HepG2 (cell line): ENCODE data around the gene GOLT1A. TPM values are rescaled to one million over a fixed set of nuclear protein-coding genes. Genes with fewer than 3 reads are reported as not detected.

ENCODE experiments used
- ATAC-seq: fragments of 200-7000 bp; cut with Tn5 transposase; 3 replicates; pipeline ENCODE4 v1.9.1; 2020; ENCODE audit warnings: mild to moderate bottlenecking, moderate library complexity
- BruUV-seq: library from RNA; stranded (reverse); fragments of 400-500 nt; replicated peaks from 2 replicates; lab custom pipeline; 2021; lab: Mats Ljungman, UMichigan
- CTCF ChIA-PET: fragments of 300-600 bp; formaldehyde crosslinking; extraction: SDS; loops from one replicate; lab custom pipeline; 2021; ENCODE audit warnings: low total read pairs, inconsistent platforms, low intra/inter-chr PET ratio; lab: Yijun Ruan, JAX
- POLR2A ChIA-PET: fragments of 350-600 bp; sonication (Branson Sonifier 250); formaldehyde crosslinking; loops from one replicate; lab custom pipeline; 2020; ENCODE audit warnings: antibody characterized with exemption, inconsistent platforms; lab: Yijun Ruan, JAX
- DNase-seq: peaks from one replicate; pipeline ENCODE4 v3.0.0-alpha.2; 2015; ENCODE audit warnings: low spot score
- FAIRE-seq: peaks from 3 replicates; lab custom pipeline; 2011; peaks lifted over from hg19 to GRCh38; lab: Jason Lieb, UNC
- H2AFZ ChIP-seq: one replicate; pipeline ENCODE4 v1.6.1; 2011; ENCODE audit warnings: low read length, inconsistent platforms
- H3K27ac ChIP-seq: fragments of 300-600 bp; 3 replicates; pipeline ENCODE4 v1.8.0; 2011; ENCODE audit warnings: mixed run types, mild to moderate bottlenecking, mixed read lengths, low read length, inconsistent platforms; ENCODE audit not compliant: insufficient read depth; ENCODE audit errors: extremely low read length
- H3K27me3 ChIP-seq, 2 experiments: fragments of 200-600 bp in 1 of 2; 2 replicates in 1 of 2; 3 replicates in 1 of 2; pipeline versions ENCODE4 v1.6.0 to v1.8.0; 2011; ENCODE audit warnings: low read length in 2 of 2, mild to moderate bottlenecking in 2 of 2, moderate library complexity in 2 of 2, inconsistent platforms in 1 of 2; ENCODE audit not compliant: insufficient read depth in 2 of 2, control insufficient read depth in 1 of 2
- H3K36me3 ChIP-seq, 2 experiments: fragments of 200-600 bp in 1 of 2; replicated peaks in 1 of 2; 2 replicates in 1 of 2; 3 replicates in 1 of 2; pipeline versions ENCODE4 v1.5.1 to v1.8.0; 2011; ENCODE audit warnings: low read length in 2 of 2, inconsistent platforms in 1 of 2; ENCODE audit not compliant: insufficient read depth in 2 of 2, control insufficient read depth in 1 of 2
- H3K4me1 ChIP-seq: 2 replicates; pipeline ENCODE4 v1.5.1; 2012; ENCODE audit warnings: low read length, inconsistent platforms; ENCODE audit not compliant: insufficient read depth
- H3K4me2 ChIP-seq: 2 replicates; pipeline ENCODE4 v1.6.0; 2011; ENCODE audit warnings: low read depth, low read length, inconsistent platforms
- H3K4me3 ChIP-seq, 3 experiments: fragments of 200-600 bp in 1 of 3; sonication (generic), shearing (Covaris generic) in 1 of 3; replicated peaks in 1 of 3; 2 replicates each; pipeline ENCODE4 v1.5.1; 2011 to 2016; ENCODE audit warnings: low read length in 3 of 3, inconsistent platforms in 2 of 3, low read depth in 2 of 3, mild to moderate bottlenecking in 2 of 3, control low read depth in 1 of 3, mixed read lengths in 1 of 3; ENCODE audit not compliant: insufficient read depth in 1 of 3
- H3K79me2 ChIP-seq: one replicate; pipeline ENCODE4 v1.6.1; 2011; ENCODE audit warnings: low read length, inconsistent platforms; ENCODE audit not compliant: insufficient read depth
- H3K9ac ChIP-seq: 2 replicates; pipeline ENCODE4 v1.6.0; 2011; ENCODE audit warnings: mild to moderate bottlenecking, low read depth, low read length, inconsistent platforms; ENCODE audit not compliant: insufficient read depth
- H3K9me3 ChIP-seq: 2 replicates; pipeline ENCODE4 v1.5.1; 2012; ENCODE audit warnings: mild to moderate bottlenecking, low read length
- H4K20me1 ChIP-seq: 2 replicates; pipeline ENCODE4 v1.6.0; 2011; ENCODE audit warnings: inconsistent platforms, mild to moderate bottlenecking, low read length, moderate library complexity; ENCODE audit not compliant: insufficient read depth
- ATF1 ChIP-seq: IDR thresholded peaks from 2 replicates; pipeline ENCODE4 v1.6.1; 2016; ENCODE audit warnings: mild to moderate bottlenecking, control low read depth
- FOXK2 ChIP-seq: fragments of 450-650 bp; IDR thresholded peaks from 2 replicates; pipeline ENCODE4 v1.6.1; 2016
- HNF4A ChIP-seq: sonication (generic); formaldehyde crosslinking; IDR thresholded peaks from 2 replicates; pipeline ENCODE4 v1.4.0; 2020; ENCODE audit warnings: missing genetic modification reagents
- PRPF4 ChIP-seq: fragments of 200-400 bp; formaldehyde crosslinking; IDR thresholded peaks from 2 replicates; pipeline ENCODE4 v1.6.1; 2016; ENCODE audit warnings: low read length, low read depth; ENCODE audit not compliant: poor library complexity, severe bottlenecking
- RFXANK ChIP-seq: IDR thresholded peaks from 2 replicates; pipeline ENCODE4 v1.6.1; 2016
- ZBTB3 ChIP-seq: sonication (generic); formaldehyde crosslinking; IDR thresholded peaks from 2 replicates; pipeline ENCODE4 v1.4.0; 2020; ENCODE audit warnings: low read depth, mild to moderate bottlenecking, moderate library complexity, missing genetic modification reagents, borderline replicate concordance
- ZNF138 ChIP-seq: sonication (generic); formaldehyde crosslinking; IDR thresholded peaks from 2 replicates; pipeline ENCODE4 v1.5.0; 2020; ENCODE audit warnings: mild to moderate bottlenecking, low read depth, missing genetic modification reagents
- ZNF557 ChIP-seq: sonication (generic); formaldehyde crosslinking; IDR thresholded peaks from 2 replicates; pipeline ENCODE4 v1.4.0; 2020; ENCODE audit warnings: missing genetic modification reagents
- ZNF629 ChIP-seq: sonication (generic); formaldehyde crosslinking; conservative IDR thresholded peaks from 2 replicates; pipeline ENCODE4 v1.5.0; 2020; ENCODE audit warnings: missing genetic modification reagents
- WGBS: methylation state at CpG from one replicate; pipeline ENCODE4 v1.1.6; 2017; ENCODE audit warnings: low lambda C conversion rate; 5-methylcytosine and 5-hydroxymethylcytosine counted together
- in situ Hi-C: cut with HindIII; loops from 2 replicates; pipeline ENCODE4 v1.10.0; 2017; ENCODE audit warnings: low pct_unique_long_range_greater_than_20kb; ENCODE audit not compliant: extremely low pct_ligation_motif_present
- intact Hi-C: fragments of 100-400 bp; cut with micrococcal nuclease; formaldehyde crosslinking; loops from one replicate; pipeline ENCODE4 v1.10.0; 2022; ENCODE audit not compliant: unreplicated experiment
- polyA plus RNA-seq, 8 experiments: library from polyadenylated mRNA; depleted of rRNA in 3 of 8; stranded (reverse) in 7 of 8; unstranded in 1 of 8; fragments of >200 nt; fragmentation: Illumina TruSeq in 4 of 8; extraction: Trizol in 4 of 8; gene quantifications; 2 replicates each; pipeline versions ENCODE4 v1.2.1 to v1.2.3, GENCODE V29; 2011 to 2016; ENCODE audit warnings: low read depth in 4 of 8, missing spikeins in 1 of 8, mixed read lengths in 1 of 8; ENCODE audit not compliant: insufficient read depth in 1 of 8
- total RNA-seq, 5 experiments: library from RNA; depleted of rRNA; stranded (reverse); fragments of >200 nt; fragmentation: Illumina TruSeq; extraction: Trizol; gene quantifications; 2 replicates each; pipeline ENCODE4 v1.2.3, GENCODE V29; 2016; ENCODE audit warnings: low read depth in 1 of 5
- TF ChIP-seq, protein P1 (sequence below): sonication (generic); formaldehyde crosslinking; IDR thresholded peaks from 2 replicates; pipeline ENCODE4 v1.4.0; 2020; ENCODE audit warnings: missing genetic modification reagents, mild to moderate bottlenecking, borderline replicate concordance
- TF ChIP-seq, protein P2 (sequence below): sonication (generic); formaldehyde crosslinking; IDR thresholded peaks from 2 replicates; pipeline ENCODE4 v1.5.1; 2020; ENCODE audit warnings: mild to moderate bottlenecking, missing genetic modification reagents, borderline replicate concordance
- TF ChIP-seq, protein P3 (sequence below): IDR thresholded peaks from 2 replicates; pipeline ENCODE4 v1.6.1; 2018; ENCODE audit warnings: missing genetic modification reagents, mild to moderate bottlenecking, missing compliant biosample characterization
- TF ChIP-seq, protein P4 (sequence below): sonication (generic); formaldehyde crosslinking; IDR thresholded peaks from 2 replicates; pipeline ENCODE4 v1.4.0; 2020; ENCODE audit warnings: mild to moderate bottlenecking, low read depth, missing genetic modification reagents
- TF ChIP-seq, protein P5 (sequence below), 2 experiments: fragments of 450-650 bp in 1 of 2; sonication (generic) in 1 of 2; formaldehyde crosslinking; IDR thresholded peaks; 2 replicates each; pipeline versions ENCODE4 v1.5.0 to v1.8.0; 2020 to 2022; ENCODE audit warnings: mild to moderate bottlenecking in 1 of 2, missing genetic modification reagents in 1 of 2

The GOLT1A gene
- total and polyA plus RNA-seq, 2 of the 13 experiments (the other 11 are each of a cell fraction or from before 2014, with no cell fraction given) = 25.8 to 28.0 TPM

DNA sequence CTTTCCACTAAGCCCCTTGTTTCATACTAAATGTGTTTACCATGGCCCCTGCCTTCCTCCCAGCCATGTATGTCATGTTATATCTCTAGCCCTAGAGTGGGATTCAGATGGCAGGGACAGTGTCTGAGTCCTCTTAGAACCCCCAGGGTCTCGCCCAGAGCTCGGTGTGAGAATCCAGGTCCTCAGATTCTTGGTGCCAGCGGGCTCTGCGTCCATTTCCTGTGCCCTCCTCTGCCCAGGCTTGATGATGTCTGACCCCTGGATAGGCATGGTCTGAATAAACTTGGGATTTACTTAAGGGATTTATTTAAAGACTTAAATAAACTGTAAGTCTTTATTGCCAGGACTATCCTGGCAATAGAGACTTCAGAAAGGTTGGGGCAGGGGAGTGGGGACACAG, 11.3 kb downstream of the GOLT1A start (continued):
- TF ChIP-seq, protein P1, sequence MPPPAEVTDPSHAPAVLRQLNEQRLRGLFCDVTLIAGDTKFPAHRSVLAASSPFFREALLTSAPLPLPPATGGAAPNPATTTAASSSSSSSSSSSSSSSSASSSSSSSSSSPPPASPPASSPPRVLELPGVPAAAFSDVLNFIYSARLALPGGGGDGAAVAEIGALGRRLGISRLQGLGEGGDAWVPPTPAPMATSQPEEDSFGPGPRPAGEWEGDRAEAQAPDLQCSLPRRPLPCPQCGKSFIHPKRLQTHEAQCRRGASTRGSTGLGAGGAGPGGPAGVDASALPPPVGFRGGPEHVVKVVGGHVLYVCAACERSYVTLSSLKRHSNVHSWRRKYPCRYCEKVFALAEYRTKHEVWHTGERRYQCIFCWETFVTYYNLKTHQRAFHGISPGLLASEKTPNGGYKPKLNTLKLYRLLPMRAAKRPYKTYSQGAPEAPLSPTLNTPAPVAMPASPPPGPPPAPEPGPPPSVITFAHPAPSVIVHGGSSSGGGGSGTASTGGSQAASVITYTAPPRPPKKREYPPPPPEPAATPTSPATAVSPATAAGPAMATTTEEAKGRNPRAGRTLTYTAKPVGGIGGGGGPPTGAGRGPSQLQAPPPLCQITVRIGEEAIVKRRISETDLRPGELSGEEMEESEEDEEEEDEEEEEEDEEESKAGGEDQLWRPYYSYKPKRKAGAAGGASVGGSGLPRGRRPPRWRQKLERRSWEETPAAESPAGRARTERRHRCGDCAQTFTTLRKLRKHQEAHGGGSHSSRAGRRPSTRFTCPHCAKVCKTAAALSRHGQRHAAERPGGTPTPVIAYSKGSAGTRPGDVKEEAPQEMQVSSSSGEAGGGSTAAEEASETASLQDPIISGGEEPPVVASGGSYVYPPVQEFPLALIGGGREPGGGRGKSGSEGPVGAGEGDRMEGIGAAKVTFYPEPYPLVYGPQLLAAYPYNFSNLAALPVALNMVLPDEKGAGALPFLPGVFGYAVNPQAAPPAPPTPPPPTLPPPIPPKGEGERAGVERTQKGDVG (CRISPR knock-in tag) = no peak
- no peak for TF ChIP-seq ZBTB3

DNA sequence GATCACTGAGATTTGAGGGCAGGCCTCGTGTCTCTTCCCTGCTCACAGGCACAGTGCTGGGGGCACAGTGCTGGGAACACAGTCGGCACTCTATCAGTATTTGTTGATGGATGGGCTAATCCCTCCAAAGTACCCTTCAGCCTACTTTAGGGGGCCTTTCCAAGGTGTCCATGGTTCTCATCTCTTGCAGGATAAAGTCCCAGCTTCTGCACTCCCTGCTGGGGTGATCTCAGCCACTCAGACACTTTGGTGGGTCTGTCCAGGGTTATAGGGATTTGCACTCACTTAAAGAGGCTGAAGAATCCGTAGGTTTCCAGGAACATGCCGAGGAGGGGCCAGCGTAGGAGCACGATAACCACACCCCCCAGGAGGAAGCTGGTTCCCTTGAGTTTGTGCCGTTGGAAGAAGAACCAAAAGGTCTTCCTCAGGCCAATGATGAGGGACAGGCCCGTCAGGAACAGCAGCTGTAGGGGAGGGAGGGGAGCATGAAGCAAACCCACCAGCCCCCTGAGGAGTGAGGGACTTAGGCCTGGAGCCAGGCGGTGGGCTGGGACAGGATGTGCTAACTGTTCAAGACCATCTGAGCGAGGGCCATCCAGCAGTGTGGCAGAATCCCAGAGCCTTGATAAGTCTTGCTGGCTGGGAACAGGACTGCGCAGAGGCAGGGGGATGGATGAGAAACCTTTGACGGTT, 12.3 kb downstream of the GOLT1A start:
- no peak overlapping the region for H3K27ac ChIP-seq
- no peak for DNase-seq
- no peaks in the 10 kb centered on the region; a peak in 2 of 5 replicates for H3K36me3 ChIP-seq
- WGBS = 97% methylated on average over 11 of the region's 12 CpGs
- FAIRE-seq = no peak
- no peaks in the 10 kb centered on the region for H3K4me1 ChIP-seq
- H3K9ac ChIP-seq = no peak overlapping the region
- no peaks in the 10 kb centered on the region for H4K20me1 ChIP-seq
- no peaks in the 10 kb centered on the region for H3K27me3 ChIP-seq
- H3K4me2 ChIP-seq = no peak overlapping the region
- no peak overlapping the region for H2AFZ ChIP-seq
- in situ Hi-C loops = loop anchor here (10.0 kb wide), 1 partner anchor 337 kb away; the partner anchor contains the start of gene SNRPE
- peaks cover under 1% of the 10 kb centered on the region for H3K79me2 ChIP-seq
- no peak overlapping the region for H3K4me3 ChIP-seq
- POLR2A ChIA-PET = no interaction called here
- no peak for ATAC-seq
- intact Hi-C loops = no loop called here
- BruUV-seq = no TSS peak
- CTCF ChIA-PET = no interaction called here
- H3K9me3 ChIP-seq = no peaks in the 10 kb centered on the region
- TF ChIP-seq, protein P2, sequence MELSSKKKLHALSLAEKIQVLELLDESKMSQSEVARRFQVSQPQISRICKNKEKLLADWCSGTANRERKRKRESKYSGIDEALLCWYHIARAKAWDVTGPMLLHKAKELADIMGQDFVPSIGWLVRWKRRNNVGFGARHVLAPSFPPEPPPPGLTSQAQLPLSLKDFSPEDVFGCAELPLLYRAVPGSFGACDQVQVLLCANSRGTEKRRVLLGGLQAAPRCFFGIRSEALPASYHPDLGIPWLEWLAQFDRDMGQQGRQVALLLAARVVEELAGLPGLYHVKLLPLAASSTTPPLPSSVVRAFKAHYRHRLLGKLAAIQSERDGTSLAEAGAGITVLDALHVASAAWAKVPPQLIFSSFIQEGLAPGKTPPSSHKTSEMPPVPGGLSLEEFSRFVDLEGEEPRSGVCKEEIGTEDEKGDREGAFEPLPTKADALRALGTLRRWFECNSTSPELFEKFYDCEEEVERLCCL = no peak
- TF ChIP-seq HNF4A (CRISPR knock-in tag) (no peak), PRPF4 (no peak), ZNF629 (CRISPR knock-in tag) (no peak), ZNF557 (CRISPR knock-in tag) (no peak), FOXK2 (no peak), ZNF138 (no peak), ATF1 (CRISPR knock-in tag) (no peak), RFXANK (CRISPR knock-in tag) (no peak)
- TF ChIP-seq, protein P3, sequence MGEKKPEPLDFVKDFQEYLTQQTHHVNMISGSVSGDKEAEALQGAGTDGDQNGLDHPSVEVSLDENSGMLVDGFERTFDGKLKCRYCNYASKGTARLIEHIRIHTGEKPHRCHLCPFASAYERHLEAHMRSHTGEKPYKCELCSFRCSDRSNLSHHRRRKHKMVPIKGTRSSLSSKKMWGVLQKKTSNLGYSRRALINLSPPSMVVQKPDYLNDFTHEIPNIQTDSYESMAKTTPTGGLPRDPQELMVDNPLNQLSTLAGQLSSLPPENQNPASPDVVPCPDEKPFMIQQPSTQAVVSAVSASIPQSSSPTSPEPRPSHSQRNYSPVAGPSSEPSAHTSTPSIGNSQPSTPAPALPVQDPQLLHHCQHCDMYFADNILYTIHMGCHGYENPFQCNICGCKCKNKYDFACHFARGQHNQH (CRISPR knock-in tag) = no peak
- TF ChIP-seq, protein P4, sequence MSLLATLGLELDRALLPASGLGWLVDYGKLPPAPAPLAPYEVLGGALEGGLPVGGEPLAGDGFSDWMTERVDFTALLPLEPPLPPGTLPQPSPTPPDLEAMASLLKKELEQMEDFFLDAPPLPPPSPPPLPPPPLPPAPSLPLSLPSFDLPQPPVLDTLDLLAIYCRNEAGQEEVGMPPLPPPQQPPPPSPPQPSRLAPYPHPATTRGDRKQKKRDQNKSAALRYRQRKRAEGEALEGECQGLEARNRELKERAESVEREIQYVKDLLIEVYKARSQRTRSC = no peak
- TF ChIP-seq, protein P5, sequence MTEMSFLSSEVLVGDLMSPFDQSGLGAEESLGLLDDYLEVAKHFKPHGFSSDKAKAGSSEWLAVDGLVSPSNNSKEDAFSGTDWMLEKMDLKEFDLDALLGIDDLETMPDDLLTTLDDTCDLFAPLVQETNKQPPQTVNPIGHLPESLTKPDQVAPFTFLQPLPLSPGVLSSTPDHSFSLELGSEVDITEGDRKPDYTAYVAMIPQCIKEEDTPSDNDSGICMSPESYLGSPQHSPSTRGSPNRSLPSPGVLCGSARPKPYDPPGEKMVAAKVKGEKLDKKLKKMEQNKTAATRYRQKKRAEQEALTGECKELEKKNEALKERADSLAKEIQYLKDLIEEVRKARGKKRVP (CRISPR knock-in tag; IDR thresholded peaks at IDR 0.05) = no peak
